Measurements from ENCODE around the gene CYTH3.

- TF ChIP-seq ZBTB7A (IDR thresholded peaks at IDR 0.05; ENCODE audit: low read depth) (no peak), EP300 (IDR thresholded peaks at IDR 0.05; ENCODE audit: borderline replicate concordance) (no peak), YY1 (IDR thresholded peaks at IDR 0.05; ENCODE audit: low read depth) (no peak), REST (IDR thresholded peaks at IDR 0.05; ENCODE audit: low read depth) (no peak), CREB1 (IDR thresholded peaks at IDR 0.05; ENCODE audit: low read depth) (no peak), CEBPB (IDR thresholded peaks at IDR 0.05) (no peak), USF1 (IDR thresholded peaks at IDR 0.05) (no peak)
Measured at GRCh38 chr7:6279341-6279740, 6.9 kb upstream of the CYTH3 start.

All from Ishikawa (cell line).